ENCODE data around the gene PRR5. TPM values are rescaled to one million over a fixed set of nuclear protein-coding genes. Genes with fewer than 3 reads are reported as not detected.
A peak's percentile ranks its signal among the peaks of the same experiment; 100 is the strongest.
"Not testable (repeated sequence)": the region's sequence is repeated elsewhere in the genome, so short reads cannot be mapped to it uniquely, and the experiment has no call there.

Gene PRR5, protein sequence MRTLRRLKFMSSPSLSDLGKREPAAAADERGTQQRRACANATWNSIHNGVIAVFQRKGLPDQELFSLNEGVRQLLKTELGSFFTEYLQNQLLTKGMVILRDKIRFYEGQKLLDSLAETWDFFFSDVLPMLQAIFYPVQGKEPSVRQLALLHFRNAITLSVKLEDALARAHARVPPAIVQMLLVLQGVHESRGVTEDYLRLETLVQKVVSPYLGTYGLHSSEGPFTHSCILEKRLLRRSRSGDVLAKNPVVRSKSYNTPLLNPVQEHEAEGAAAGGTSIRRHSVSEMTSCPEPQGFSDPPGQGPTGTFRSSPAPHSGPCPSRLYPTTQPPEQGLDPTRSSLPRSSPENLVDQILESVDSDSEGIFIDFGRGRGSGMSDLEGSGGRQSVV
- total RNA-seq: 10 to 100 TPM; 20.0 to 35.7 TPM

GRCh38 chr22:44701824-44702478, at the start of gene PRR5:
TSS of gene PRR5 (plus strand) at chr22:44702204. CDS start at chr22:44702475, 271 bp downstream.
- peak; percentile 92 for DNase-seq
- peak within 1 kb of the TSS; percentile 58 for H3K4me3 Mint-ChIP-seq
- no peaks in the 10 kb centered on the region for H3K27me3 Mint-ChIP-seq
- no peaks in the 10 kb centered on the region for H3K9me3 Mint-ChIP-seq (ENCODE audit: low read depth)
- CTCF ChIA-PET: interaction anchor here (1.9 kb wide), 1 partner anchor 33 kb away, joined by 5 read pairs; no protein-coding TSS in a partner anchor
- H3K27ac Mint-ChIP-seq: peak within 1 kb of the TSS; percentile 76
- ATAC-seq: peak; percentile 89
- H3K4me1 Mint-ChIP-seq: peaks cover 26% of the 10 kb centered on the region
- H3K36me3 Mint-ChIP-seq: peaks cover 3% of the 10 kb centered on the region

DNA sequence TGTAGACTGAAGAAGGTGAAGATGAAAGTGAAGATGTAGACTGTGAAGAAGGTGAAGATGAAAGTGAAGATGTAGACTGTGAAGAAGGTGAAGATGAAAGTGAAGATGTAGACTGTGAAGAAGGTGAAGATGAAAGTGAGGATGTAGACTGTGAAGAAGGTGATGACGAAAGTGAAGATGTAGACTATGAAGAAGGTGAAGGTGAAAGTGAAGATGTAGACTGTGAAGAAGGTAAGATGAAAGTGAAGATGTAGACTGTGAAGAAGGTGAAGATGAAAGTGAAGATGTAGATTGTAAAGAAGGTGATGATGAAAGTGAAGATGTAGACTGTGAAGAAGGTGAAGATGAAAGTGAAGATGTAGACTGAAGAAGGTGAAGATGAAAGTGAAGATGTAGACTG, 49.1 kb upstream of the PRR5 start:
- peaks cover 20% of the 10 kb centered on the region for H3K27me3 Mint-ChIP-seq
- H3K4me3 Mint-ChIP-seq; H3K36me3 Mint-ChIP-seq; CTCF ChIA-PET; H3K27ac Mint-ChIP-seq; ATAC-seq; DNase-seq; H3K9me3 Mint-ChIP-seq (ENCODE audit: low read depth); H3K4me1 Mint-ChIP-seq: not testable (repeated sequence)

DNA sequence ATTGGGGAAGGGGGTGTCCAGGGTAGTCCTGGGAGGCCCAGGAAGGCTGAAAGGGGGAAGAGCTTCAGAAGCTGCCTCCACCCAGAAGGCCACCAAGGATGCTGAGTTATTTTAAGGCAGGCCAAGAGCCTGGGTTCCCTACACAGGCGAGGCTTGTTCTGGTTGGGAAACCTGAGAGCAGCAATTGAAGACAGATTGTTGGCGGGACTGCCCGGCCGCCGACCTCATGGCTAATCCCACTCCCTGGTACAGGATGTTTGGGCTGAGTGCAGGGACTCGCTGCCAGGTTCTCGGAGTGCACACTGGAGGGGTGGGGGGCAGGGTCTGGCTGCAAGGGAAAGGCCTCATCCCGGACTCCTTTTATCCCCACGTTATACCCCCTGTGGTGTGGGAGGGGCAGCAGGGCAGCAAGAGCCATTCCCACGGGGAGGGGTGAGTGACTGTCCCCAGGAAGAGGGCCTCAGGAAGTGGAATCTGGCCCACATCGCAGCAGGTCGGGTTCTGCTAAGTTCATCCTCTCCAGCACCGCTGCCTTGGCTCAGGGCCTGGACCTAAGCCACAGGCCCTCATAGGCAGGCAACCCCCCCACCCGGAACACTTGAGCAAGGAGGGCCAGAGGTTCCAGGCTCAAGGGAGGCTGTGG, 43.6 kb upstream of the PRR5 start:
- Mint-ChIP-seq H3K27ac (no peak overlapping the region), H3K4me3 (no peak overlapping the region), H3K9me3 (ENCODE audit: low read depth) (no peaks in the 10 kb centered on the region), H3K27me3 (peaks cover 22% of the 10 kb centered on the region), H3K4me1 (peaks cover 16% of the 10 kb centered on the region), H3K36me3 (no peaks in the 10 kb centered on the region)
- CTCF ChIA-PET: interaction anchor here (1.9 kb wide), 1 partner anchor 12 kb away, joined by 4 read pairs; no protein-coding TSS in a partner anchor
- ATAC-seq (no peak), DNase-seq (no peak)

GRCh38 chr22:44659140-44659539, 42.9 kb upstream of the PRR5 start:
- Mint-ChIP-seq H3K9me3 (ENCODE audit: low read depth) (no peaks in the 10 kb centered on the region), H3K36me3 (no peaks in the 10 kb centered on the region), H3K4me3 (no peak overlapping the region), H3K27ac (no peak overlapping the region), H3K27me3 (peaks cover 22% of the 10 kb centered on the region), H3K4me1 (peaks cover 23% of the 10 kb centered on the region)
- CTCF ChIA-PET: interaction anchor here (1.3 to 1.9 kb wide), 2 partner anchors 12 to 38 kb away, joined by 3 to 4 read pairs; no protein-coding TSS in a partner anchor
- no peak for ATAC-seq
- DNase-seq: no peak

- Mint-ChIP-seq H3K9me3 (ENCODE audit: low read depth) (no peaks in the 10 kb centered on the region), H3K4me1 (peaks cover 34% of the 10 kb centered on the region), H3K27me3 (peaks cover 21% of the 10 kb centered on the region), H3K4me3 (no peak overlapping the region), H3K27ac (no peak overlapping the region), H3K36me3 (no peaks in the 10 kb centered on the region)
- no peak for DNase-seq
- CTCF ChIA-PET: interaction anchor here (1.3 to 14.0 kb wide), 2 partner anchors 21 to 37 kb away, joined by 3 to 175 read pairs; no protein-coding TSS in a partner anchor
- ATAC-seq: no peak
Measured at GRCh38 chr22:44660051-44660830, 41.8 kb upstream of the PRR5 start.

DNA sequence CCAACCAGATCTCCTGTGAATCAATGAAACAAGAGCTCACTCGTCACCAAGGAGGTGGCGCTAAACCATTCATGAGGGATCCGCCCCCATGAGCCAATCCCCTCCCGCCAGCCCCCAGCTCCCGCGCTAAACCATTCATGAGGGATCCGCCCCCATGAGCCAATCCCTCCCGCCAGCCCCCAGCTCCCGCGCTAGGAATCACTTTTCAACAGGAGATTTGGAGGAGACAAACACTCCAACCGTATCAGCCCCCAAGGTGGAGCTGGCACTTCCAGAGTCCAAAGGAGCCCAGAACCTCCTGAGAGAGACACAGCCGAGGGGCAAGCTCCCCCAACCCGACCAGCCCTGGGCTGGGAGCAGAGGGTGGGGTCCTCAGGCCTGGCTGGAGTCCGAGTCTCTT, 40.9 kb upstream of the PRR5 start:
- H3K9me3 Mint-ChIP-seq (ENCODE audit: low read depth): no peaks in the 10 kb centered on the region

GRCh38 chr22:44661659-44662569, 40.1 kb upstream of the PRR5 start:
- Mint-ChIP-seq H3K4me3 (no peak overlapping the region), H3K27ac (no peak overlapping the region), H3K36me3 (no peaks in the 10 kb centered on the region), H3K9me3 (ENCODE audit: low read depth) (no peaks in the 10 kb centered on the region), H3K27me3 (peaks cover 23% of the 10 kb centered on the region), H3K4me1 (peaks cover 49% of the 10 kb centered on the region)
- DNase-seq (no peak), ATAC-seq (no peak)
- CTCF ChIA-PET: interaction anchor here (0.7 to 14.0 kb wide), 2 partner anchors 8 to 20 kb away, joined by 5 to 175 read pairs; no protein-coding TSS in a partner anchor

More for the DNA sequence above, 40.9 kb upstream of the PRR5 start:
- H3K4me3 Mint-ChIP-seq: no peak overlapping the region
- CTCF ChIA-PET: interaction anchor here (14.0 kb wide), 1 partner anchor 21 kb away, joined by 175 read pairs; no protein-coding TSS in a partner anchor
- no peak overlapping the region for H3K27ac Mint-ChIP-seq
- H3K36me3 Mint-ChIP-seq: no peaks in the 10 kb centered on the region
- peaks cover 19% of the 10 kb centered on the region for H3K27me3 Mint-ChIP-seq
- DNase-seq (no peak), ATAC-seq (no peak)
- H3K4me1 Mint-ChIP-seq: peaks cover 40% of the 10 kb centered on the region

DNA sequence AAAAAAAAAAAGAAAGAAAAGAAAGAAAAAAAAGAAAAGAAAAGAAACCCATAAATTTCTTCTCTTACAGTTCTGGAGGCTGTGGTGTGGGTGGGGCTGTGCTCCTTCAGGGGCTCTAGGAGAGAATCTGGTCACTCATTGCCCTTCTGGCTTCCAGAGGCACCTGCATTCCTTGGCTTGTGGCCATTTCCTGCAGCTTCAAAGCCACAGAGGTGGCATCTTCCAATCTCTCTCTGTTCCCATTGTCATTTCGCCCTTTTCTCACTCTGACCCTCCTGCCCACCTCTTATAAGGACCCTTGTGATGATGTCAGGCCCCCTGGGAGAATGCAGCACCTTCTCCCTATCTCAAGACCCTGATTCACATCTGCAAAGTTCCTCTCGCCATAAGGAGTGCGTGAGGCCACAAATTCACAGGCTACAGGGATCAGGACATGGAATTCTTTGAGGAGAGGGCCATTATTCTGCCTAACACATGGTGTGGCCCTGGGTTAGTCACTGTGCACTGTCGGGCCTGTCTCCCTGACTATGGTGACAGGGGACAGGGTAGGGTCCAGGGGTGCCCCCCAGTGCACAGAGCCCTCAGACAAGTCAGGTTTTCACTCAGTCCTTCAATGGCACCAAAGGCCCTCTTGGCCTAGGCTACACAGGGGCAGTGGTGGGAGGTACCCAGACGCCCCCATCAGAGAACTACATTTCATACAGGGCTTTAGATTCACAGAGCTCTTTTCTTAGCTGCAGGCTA, 38.6 kb upstream of the PRR5 start:
- H3K9me3 Mint-ChIP-seq (ENCODE audit: low read depth): no peaks in the 10 kb centered on the region
- DNase-seq: no peak
- H3K36me3 Mint-ChIP-seq: no peaks in the 10 kb centered on the region
- H3K27me3 Mint-ChIP-seq: peaks cover 19% of the 10 kb centered on the region
- CTCF ChIA-PET: interaction anchor here (1.0 to 14.0 kb wide), 5 partner anchors 10 to 718 kb away, joined by 3 to 175 read pairs (median 5); no protein-coding TSS in a partner anchor
- no peak for ATAC-seq
- H3K4me3 Mint-ChIP-seq: no peak overlapping the region
- peak overlapping the region; percentile 79 for H3K27ac Mint-ChIP-seq
- H3K4me1 Mint-ChIP-seq: peaks cover 55% of the 10 kb centered on the region

DNA sequence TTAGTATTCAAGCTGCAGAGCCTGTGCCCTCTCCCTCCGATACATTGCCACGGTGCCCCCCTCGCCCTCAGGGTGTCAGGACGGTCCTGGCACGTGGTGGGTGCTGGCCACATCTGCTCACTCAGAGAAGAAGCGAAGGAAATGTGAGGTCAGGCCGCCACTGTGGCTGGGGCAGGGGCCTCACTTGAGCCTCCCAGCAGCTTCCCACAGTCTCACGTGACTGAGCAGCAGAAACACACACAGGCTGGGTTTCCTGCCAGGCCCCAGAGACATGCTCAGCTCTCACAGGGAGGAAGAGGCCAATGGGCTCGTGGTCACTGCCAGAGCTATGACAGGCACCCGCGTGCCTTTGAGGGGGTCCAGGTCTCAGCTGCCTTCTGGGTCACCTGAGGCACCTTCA, 37.9 kb upstream of the PRR5 start:
- DNase-seq (peak; percentile 93), ATAC-seq (peak; percentile 54)
- Mint-ChIP-seq H3K36me3 (no peaks in the 10 kb centered on the region), H3K4me3 (no peak overlapping the region), H3K27ac (peak overlapping the region; percentile 79), H3K27me3 (peaks cover 19% of the 10 kb centered on the region), H3K4me1 (peaks cover 50% of the 10 kb centered on the region), H3K9me3 (ENCODE audit: low read depth) (no peaks in the 10 kb centered on the region)
- CTCF ChIA-PET: interaction anchor here (1.0 to 14.0 kb wide), 7 partner anchors 11 to 1391 kb away, joined by 3 to 175 read pairs (median 4); no protein-coding TSS in a partner anchor

DNA sequence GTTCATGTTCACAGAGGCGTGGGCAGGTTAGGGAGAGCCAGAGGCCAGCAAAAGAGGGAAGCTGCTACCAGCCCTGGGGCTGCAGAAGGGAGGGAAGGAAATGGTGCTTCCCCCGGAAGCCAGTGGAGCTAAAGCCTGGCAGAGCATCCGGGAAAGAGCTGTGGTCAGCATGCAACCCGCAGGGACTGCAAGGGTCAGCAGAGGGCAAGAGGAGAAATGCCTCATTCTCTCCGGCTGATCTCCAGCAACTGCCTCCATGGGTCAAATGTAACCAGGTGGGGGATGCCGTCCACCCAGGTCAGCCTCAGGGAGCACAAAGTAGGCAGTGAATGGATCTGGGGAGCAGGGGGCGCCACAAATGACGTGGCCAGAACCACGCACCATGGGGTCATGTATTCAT, 36.9 kb upstream of the PRR5 start:
- peaks cover 14% of the 10 kb centered on the region for H3K27me3 Mint-ChIP-seq
- no peak for DNase-seq
- H3K4me3 Mint-ChIP-seq: no peak overlapping the region
- CTCF ChIA-PET: interaction anchor here (1.2 to 14.0 kb wide), 4 partner anchors 16 to 1392 kb away, joined by 3 to 175 read pairs (median 8); no protein-coding TSS in a partner anchor
- H3K9me3 Mint-ChIP-seq (ENCODE audit: low read depth): no peaks in the 10 kb centered on the region
- no peak for ATAC-seq
- H3K4me1 Mint-ChIP-seq: peaks cover 57% of the 10 kb centered on the region
- H3K27ac Mint-ChIP-seq: peak overlapping the region; percentile 67
- no peaks in the 10 kb centered on the region for H3K36me3 Mint-ChIP-seq

- CTCF ChIA-PET: interaction anchor here (14.0 kb wide), 1 partner anchor 15 kb away, joined by 175 read pairs; no protein-coding TSS in a partner anchor
- H3K4me3 Mint-ChIP-seq: no peak overlapping the region
- peaks cover 10% of the 10 kb centered on the region for H3K27me3 Mint-ChIP-seq
- no peaks in the 10 kb centered on the region for H3K9me3 Mint-ChIP-seq (ENCODE audit: low read depth)
- H3K36me3 Mint-ChIP-seq: no peaks in the 10 kb centered on the region
- H3K4me1 Mint-ChIP-seq: peaks cover 67% of the 10 kb centered on the region
- DNase-seq (no peak), ATAC-seq (no peak)
- H3K27ac Mint-ChIP-seq: peak overlapping the region; percentile 45
Measured at GRCh38 chr22:44666207-44666585, 35.8 kb upstream of the PRR5 start.
